Midbrain (tissue), 1 donor: ENCODE data around the gene ZBTB20.
A peak's percentile ranks its signal among the peaks of the same experiment; 100 is the strongest.

Experiments used
- DNase-seq: peaks from one replicate; lab custom pipeline; 2025; lab: John Stamatoyannopoulos, UW

ZBTB20 gene

DNA sequence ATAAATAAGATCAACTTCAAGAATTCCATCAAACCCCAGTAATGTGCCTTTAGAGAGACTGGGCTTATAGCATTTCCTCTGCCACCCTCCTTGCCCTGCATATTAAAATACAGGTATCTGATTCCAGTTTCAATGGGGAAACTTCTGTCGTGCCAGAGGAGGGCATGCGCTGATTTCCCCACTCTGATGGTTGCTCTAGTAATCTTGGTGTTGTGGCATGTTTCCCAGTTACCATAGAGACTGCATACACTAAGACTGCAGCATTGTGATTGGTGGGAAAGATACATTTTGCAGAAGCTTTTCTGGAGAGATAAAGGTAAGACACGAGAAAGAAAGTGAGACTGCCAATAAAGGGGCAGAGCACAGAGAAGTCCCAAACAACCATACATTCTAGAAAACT, 627.7 kb downstream of the ZBTB20 start:
- no peak for DNase-seq

DNA sequence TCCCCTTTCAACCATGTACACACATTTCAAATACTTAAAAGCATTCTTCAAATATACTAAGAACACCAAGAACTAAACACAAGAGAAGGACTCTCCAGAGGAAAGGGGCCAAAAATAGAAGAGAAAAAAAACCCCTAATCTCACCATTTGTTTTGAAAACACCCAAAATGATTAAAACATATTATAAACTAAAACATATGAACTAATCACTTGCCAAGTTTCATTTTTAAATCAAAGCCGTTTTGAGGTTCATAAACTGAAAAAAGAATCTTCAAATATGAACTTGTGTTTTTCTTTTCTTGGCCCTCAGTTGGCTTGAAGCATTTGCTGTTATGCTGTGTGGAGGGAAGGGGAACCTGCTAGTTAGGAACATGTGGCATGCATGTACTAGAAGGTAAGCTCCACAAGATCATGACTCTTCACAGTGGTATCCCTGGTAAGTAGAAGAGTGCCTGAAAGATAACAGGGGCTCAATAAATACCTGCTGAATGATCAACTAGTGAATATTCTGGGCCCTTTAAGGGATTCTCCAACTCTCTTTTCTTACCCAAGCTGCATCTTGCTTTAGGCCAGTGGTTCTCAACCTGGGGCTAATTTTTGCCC, 628.8 kb downstream of the ZBTB20 start:
- DNase-seq: no peak

DNA sequence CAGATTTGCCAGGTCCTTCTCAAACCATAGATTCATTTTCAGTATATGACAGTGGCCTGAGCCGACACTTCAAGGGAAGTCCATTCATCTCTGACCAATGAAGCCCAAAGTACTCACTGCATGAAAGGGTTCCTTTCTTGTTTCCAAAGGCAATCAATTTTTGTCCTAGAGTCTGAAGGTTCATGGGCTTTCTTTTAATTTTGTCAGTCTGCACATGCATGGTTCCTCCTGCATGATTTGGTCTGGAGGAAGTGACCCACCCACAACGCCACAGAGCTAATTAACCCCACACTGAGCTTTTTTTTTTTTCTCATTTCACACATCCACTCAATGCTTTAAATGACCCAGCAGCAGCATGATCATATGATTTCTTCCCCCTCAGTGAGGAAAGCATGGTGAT, 636.9 kb downstream of the ZBTB20 start:
- no peak for DNase-seq

DNA sequence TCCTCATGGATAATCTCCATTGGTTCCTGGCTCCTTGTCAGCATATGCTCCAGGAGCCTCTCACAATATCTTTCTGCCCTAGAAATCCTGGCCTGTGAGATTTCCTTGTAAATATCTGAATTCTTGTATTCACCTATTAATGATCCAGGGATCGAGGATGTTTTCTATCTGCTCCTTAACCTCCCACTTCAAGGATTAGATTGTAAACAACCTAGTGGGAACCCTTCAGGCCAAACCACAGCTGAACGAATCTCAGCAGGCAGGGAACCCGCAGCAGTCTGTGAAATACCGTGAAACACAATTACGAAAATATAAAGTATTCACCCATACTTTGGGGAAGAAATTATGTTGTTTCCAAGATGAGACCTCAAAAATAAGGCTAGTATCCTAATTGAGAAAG, 637.3 kb downstream of the ZBTB20 start:
- DNase-seq: no peak

DNA sequence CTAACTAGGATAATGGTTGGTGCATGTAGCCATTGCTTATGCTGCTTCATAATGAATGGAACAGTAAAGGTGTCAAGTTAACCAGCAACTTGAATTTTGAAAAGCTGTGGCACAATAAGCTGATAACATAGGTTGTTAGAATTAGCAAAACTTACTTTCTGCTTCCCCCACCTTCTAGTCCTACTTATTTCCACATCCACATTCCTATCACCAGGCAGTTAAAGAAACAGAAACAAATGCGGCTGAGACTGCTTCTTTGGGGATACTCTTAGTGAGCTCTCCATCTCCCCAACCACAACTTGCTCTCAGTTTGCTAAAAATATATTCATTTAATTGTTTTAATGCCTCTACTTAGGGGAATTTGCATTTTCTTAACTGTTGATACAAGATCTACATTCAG, 638.1 kb downstream of the ZBTB20 start:
- DNase-seq: no peak

DNA sequence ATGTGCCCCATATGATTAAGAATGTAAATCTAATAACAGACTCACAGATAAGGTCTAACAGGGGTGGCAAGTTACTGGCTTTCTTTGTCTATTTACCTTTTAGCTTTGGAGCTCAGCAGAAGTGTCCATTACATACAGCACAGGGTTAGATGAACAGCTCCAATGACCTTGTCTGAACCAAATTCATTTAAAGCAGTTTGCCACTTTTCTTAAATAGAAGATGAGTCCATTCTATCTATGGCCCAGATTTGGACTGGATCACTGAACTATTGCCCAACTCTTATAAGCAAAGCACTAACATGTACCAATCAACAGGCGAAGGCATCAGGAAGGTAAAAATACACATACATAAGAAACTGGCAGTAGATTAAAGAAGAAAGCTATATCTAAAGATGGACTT, 638.9 kb downstream of the ZBTB20 start:
- DNase-seq: no peak

DNA sequence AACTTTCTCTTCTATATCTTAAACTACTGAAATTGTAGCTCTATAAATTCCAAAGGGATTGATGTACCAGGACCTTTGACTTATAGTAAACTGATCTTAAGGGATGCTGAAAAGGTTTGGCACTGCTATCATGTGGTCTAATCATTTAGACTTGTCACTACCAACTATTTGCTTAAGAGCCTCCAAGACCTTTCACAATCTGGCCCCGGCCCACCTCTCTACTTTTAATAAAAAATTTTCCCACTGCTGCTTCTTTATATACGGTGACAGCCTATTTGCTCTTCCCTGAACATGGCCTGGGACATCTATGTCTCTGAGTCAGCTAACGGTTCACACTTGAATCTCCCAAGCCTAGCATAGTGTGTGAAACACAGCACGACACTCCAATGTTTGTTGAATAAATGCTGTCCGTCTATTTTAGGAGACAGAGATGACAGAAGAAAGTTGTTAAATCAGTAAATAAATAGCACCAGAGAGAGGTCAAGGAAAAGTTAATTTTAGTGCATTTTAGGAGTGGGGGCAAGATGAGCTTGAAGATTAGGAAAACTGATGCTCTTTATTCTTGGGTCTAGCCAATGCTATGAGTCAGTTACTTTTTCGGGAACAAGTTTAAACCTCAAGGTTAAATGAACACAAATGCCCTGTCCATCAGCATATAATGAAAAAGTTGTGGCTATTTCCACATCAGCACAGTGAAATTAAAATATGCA, 640.3 kb downstream of the ZBTB20 start:
- no peak for DNase-seq

DNA sequence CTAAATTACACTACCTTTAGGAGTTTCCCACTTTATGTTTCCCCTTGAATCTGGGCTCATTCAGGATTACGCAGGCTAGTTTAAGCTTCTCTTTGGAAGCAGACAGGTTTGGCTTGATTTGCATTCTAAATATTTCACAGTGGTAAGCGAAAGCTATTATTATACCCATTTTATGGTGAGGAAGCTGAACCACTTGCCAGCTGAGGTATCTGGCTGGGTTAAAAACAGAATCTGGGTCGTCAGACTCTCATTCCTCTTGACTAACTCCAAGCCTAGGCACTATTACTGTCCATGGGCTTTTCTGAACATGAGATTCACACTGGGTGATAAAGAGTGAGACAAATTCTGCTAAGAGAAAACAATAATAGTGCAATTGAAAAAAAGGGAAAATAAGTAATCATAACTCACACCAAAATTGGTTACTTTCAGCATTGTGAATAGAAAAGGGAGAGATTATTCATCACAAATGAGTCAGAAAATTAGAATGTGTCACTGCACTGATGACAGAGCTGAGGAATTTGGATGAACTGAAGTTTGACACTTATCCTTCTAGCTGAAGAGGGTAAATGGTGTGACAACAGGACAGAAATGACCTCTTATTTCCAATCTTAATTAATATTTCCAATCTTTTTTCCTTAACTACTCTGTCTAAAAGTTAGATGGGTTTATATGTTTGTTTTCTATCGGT, 642.0 kb downstream of the ZBTB20 start:
- no peak for DNase-seq

DNA sequence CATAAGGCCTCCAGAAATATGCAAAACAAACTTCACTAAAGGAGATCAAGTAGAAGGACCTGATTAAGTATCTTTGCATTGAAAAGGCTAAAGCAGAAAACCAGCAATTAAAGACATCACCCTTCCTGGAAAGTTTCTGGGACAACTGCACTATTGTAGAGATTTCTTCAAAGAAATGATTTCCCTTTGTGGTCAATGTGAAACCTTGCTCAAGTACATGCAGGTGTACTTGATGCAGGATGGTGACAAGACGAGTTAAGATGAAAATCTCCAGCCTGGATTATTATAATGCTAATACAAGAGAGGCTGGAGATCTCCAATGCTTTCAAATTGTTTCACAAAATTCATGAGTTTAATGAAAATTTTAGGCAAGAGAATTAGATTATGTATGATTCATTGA, 644.9 kb downstream of the ZBTB20 start:
- no peak for DNase-seq

DNA sequence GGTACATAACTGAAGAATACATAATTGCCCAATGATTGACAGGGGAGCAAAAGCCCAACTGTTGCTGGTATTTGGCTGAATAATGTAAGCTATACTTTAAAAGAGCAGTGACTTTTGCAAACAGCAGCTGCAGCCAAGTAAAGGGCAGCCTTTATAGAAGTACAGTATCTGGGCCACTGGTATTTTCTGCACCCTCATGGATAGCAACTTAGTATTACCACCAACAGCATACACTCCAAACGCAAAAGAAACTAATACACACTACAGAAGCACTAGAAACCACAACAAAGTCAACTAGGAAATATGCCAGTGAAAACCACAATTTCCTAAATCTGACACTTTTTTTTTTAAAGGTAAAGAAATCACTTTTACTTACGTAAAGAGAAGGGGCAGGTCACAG, 647.1 kb downstream of the ZBTB20 start:
- no peak for DNase-seq

DNA sequence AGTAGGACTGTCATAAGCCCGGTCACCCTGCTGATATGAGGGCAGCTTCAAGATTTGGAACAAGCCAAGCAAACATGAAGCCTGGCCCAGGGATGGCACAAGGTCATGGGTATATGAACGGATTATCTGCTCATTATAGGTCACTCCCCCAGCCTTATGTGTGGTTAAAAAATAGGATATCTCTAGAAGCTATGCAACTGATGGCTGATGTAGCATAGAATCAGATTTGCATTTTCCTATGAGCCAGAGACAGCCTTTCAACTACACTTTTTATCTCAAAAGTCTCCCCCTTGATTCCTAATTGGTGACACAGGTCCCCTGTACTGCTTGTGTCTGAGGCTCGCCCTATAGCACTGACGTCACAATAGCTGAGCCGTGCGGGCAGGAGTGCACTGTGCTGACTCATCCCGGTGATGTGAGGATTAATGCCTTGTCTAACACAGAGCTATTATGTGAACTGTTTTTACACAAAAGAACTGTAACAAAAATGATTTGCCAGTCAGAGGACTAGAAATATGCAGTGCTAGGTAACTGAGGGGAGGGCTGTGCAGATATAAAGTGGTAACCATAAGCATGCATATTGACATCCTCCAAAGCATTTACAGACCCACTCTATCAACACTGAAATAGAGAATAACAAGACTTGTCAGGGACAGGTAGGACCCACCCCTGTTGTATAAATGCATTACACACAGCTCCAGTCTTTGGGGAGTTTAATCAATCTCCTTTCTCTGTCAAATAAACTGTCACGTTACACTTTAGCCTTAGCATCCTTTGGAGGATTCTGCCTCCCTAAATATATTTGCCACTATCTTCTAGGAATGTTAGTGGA, 648.3 kb downstream of the ZBTB20 start:
- DNase-seq: no peak

DNA sequence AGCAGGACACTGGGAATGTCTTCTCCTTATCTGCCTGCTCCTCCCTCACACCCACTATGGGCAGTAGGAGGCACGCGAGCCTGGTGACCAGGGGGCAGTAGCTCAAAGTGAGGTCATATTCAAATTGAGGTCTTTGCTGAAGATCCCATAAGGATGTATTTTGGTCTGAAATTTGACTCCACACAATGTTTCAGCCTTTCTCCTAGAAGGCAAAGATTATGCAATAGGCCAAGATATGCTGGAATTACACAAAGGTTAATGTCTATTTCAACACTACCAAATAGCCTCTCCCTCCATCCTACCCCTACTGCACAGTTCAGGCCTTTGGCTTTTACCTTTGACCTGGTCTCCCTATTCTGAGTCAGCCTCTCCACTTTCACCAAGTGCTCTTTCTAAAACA, 650.2 kb downstream of the ZBTB20 start:
- DNase-seq: no peak

DNA sequence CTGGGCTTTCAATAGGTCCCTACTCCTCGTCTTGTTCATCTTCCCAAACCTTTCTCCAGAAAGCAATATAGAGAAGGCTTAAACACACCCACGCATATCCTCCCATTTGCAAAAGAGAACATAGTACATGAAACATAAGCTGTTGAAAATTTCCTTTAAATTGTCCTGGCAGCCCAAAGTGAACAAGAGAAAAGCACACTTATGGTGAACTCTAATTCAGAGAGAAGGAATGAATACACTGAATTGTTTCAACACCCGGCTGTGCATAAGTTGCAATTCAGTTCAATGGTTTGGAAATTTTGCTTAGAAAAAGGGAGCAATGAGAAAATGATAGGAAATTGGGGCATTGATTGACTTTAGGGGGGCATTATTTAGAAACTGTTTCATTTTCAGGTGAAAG, 650.6 kb downstream of the ZBTB20 start:
- peak; percentile 12 for DNase-seq

DNA sequence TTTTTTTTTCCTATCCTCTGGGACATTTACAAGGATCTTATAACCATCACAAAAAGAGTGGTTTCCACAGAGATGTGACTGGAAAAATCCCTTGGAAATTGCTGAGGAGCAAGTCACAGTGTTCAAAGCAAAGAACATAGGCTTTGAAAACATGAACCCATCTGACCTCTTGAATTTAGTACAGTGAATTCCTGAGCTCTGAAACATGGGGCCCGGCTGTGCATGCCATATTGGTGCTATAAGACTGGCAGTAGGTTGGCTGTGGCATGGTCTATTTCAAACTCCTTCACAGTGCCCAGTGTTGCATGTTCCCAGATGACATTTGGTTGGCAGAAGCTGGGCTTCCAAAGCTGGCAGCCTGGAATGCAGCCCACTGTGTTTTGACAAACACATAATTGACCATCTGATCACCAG, 651.1 kb downstream of the ZBTB20 start:
- peak; percentile 16 for DNase-seq

DNA sequence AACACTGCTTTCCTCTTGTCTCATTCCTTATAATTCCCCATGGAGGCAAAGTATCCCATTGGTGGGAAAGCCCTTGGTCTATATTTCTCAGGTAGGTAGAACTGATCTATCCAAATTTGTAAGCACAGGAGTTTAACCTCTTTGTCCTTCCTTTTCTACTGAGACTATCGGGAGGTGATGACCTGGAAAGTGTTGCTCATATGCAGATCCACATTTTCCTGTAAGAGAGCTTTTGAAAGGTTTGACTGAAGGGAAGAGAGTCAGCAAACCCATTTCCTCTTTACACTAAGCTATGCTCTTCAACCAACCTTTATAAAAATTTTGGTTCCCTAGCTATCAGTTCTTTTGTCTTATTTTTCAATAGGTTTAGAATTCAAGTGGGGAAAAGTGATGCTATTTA, 652.6 kb downstream of the ZBTB20 start:
- DNase-seq: no peak

DNA sequence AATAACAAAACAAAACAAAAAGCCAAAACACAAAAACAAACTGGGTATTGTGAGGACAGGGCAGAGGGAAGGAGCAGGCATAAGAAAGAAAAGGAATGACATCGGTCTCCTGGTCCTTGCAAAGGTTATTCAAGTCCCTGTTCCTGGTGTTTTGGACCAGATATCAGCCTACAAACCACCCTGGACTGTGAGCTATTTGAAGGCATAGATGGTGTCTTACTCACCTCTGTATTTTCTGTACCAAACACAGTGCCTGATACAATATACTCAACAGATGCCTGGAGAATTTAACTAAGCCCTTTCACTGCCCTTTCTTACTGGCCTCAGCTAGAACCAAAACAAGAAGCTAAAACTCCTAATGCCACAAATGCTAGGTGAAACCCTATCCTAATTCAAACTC, 656.3 kb downstream of the ZBTB20 start:
- no peak for DNase-seq

DNA sequence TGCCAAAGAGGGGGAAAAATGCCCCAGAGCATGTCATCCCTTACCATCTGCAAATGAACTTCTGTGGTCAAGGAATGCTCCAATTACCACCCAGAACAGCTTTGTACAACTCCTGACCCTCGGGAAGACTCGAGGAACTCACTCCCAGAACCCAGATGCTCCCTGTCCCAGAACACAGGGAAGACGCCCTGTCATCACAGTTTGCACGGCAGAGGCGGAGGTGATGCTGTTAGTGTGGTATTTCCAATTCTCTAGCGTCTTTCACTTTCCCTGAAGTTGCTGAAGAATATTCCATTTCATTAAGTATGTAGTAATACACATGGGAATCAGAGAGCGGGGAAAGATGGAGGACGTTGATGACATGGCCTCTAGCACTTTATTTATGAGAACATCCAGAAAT, 659.6 kb downstream of the ZBTB20 start:
- DNase-seq: no peak

DNA sequence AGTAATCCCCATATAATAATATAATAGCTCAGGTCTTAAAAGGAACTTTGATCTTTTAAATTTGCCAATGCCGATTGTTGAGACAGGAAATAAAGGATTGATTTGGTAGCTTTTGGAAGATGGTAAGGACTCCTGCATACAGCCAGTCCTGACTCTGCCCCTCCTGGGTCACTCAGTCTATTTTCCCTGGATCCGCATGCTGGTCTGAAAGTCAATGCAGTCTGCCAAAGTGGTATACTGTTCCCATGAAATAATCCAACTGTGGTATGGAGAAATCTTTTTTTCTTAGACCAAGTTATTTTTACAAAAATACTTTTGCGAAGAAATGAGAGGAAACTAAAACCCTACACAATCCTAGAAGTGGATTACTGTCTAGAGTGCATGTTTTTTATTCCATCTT, 662.2 kb downstream of the ZBTB20 start:
- no peak for DNase-seq

DNA sequence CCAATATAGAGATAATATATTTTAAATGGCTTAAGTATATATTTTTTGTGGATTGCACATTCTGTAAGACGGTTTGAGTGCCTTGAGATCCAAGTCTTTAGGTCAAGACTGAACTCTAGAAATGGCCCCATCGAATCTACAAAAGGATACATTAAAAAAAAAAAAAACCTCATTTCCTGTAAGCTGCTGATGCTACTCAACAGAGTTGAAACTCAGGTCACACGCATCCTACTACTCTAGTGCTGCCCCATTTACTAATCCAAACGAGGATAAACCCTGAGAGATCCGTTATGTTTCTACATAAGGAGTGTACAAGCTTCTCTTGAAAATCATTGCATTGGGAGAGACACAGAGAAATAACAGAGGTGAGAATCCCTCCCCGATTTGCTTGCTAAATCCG, 666.0 kb downstream of the ZBTB20 start:
- DNase-seq: no peak

DNA sequence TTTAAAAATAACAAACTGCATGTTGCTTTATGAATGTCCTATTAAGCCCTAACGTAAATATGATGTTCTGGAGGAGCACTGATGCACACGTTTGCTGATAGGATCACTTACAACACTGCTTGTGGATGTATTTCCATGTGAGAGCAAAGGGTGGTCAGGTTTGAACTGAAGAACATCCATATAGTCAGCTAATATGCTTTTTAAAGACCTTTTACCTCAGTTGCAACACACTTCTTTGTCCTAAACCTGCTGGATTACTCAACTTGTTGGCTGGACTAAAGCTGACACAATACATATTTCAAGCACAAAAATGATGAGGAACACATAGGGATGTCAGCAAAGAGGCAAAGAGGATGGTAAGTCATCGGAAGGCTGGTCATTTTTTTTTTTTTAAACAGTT, 666.6 kb downstream of the ZBTB20 start:
- DNase-seq: no peak

DNA sequence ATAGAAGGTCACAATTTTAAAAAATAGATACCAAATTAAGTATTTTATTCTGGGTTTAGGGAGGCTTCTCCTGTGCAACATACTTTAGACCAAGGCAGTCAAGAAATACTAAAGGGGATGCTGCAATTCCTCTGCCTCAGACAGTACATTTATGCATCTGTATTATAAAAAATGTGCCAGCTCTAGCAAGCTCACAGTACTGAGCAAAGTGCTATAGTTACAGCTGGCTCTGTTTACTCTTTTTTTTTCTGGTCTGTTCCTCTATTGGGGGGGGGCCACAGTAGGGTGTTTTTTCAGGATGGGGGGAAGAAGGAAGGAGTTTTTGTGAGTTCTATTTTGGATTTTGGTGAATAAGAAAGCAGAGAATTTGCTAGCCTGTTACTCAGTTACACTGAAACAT, 668.3 kb downstream of the ZBTB20 start:
- no peak for DNase-seq

DNA sequence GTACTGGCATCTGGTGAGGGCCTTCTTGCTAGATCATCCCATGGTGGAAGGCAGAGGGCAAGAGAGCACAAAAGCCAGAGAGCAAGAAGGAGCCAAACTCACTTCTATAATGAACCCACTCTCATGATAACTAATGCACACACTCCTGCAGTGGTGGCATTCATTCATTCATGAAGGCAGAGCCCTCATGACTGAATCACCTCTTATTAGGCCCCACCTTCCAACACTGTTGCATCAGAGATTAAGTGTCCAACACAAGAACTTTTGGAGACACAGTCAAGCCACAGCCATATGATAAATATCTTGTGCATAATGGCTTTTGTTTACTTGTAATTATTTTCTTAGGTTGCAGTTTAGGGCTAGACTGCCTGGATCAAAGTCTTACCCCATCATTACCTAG, 670.6 kb downstream of the ZBTB20 start:
- no peak for DNase-seq

DNA sequence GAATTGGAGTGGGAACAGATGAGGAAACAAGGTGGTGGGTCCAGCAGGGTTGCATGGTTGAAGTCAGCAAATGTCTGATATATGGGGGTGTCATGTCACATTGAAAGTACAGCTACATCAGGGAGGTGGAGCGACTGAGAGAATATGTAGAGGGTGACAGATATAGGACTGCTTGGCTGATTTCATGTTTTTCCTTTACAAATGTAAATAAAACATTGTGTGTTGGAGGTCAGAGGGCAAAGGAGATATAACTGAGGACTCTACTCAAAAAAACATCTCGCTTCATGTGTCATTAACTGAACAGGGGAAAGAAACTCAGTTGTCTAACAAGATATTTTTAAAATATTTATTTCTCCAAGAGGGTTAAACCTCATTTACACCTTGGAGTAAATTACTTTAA, 675.6 kb downstream of the ZBTB20 start:
- DNase-seq: no peak
